GM12892 (cell line): ENCODE results near the gene GDF10.

ENCODE experiments used
- POLR2A ChIP-seq: IDR thresholded peaks from 2 replicates; pipeline ENCODE4 v1.6.1; 2011; ENCODE audit warnings: low read depth, low read length, control low read depth
- POLR2AphosphoS5 ChIP-seq: IDR thresholded peaks from 2 replicates; pipeline ENCODE4 v1.6.1; 2011; ENCODE audit warnings: low read depth, low read length, control low read depth
- TAF1 ChIP-seq: IDR thresholded peaks from 2 replicates; pipeline ENCODE4 v1.6.1; 2011; ENCODE audit warnings: low read depth, mild to moderate bottlenecking, control low read depth, low read length, borderline replicate concordance

DNA sequence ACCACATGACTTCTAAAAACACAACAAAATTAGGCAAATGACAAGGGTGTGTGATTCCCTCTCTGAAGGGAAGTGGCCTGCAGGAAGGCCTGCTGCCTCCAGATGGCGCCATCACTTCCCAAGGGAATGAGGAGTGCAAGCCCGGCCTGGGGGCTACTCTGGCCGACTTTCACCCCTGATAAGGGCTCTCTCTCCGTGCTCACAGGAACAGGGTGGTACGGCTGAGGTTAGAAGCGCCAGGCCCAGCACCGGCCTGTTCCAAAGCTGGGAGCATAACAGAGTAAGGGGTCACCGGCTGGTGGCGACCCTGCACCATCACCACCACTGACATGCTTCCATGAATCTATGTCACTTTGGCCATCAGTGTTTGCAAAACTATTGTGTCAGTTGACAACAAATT, 61.3 kb downstream of the GDF10 start:
- TF ChIP-seq POLR2A (no peak), POLR2AphosphoS5 (no peak), TAF1 (no peak)
